Ureter (tissue), 1 donor: Measurements from ENCODE around the gene NDUFAF5. TPM values are rescaled to one million over a fixed set of nuclear protein-coding genes. Genes with fewer than 3 reads are reported as not detected.

Experiments used
- DNase-seq: peaks from one replicate; pipeline ENCODE4 v3.0.0-alpha.2; 2020; ENCODE audit warnings: low spot score
- total RNA-seq: library from RNA; stranded (reverse); gene quantifications from one replicate; pipeline ENCODE4 v1.2.4, GENCODE V29; 2023
- donor health status: DM: yes; HTN: yes; CAD: no.

The NDUFAF5 gene
- total RNA-seq, 1 donor from 2014 or later, result 51.6 TPM

- DNase-seq, result no peak
Measured at GRCh38 chr20:13870170-13870748, 85.4 kb downstream of the NDUFAF5 start.

Other genes with a start within 250 kb of the NDUFAF5 start
- gene TASP1, start 146.1 kb upstream of the NDUFAF5 start, total RNA-seq, result 24.0 TPM
- 18.9 TPM for gene ESF1, start 109 bp upstream of the NDUFAF5 start, total RNA-seq
- gene SEL1L2, start 205.6 kb downstream of the NDUFAF5 start, total RNA-seq, result 0.52 TPM
- 17.1 TPM for gene MACROD2, start 210.5 kb downstream of the NDUFAF5 start, total RNA-seq